Measurements from ENCODE around the gene PLA2G4E.
A peak's percentile ranks its signal among the peaks of the same experiment; 100 is the strongest.

Gene PLA2G4E

DNA sequence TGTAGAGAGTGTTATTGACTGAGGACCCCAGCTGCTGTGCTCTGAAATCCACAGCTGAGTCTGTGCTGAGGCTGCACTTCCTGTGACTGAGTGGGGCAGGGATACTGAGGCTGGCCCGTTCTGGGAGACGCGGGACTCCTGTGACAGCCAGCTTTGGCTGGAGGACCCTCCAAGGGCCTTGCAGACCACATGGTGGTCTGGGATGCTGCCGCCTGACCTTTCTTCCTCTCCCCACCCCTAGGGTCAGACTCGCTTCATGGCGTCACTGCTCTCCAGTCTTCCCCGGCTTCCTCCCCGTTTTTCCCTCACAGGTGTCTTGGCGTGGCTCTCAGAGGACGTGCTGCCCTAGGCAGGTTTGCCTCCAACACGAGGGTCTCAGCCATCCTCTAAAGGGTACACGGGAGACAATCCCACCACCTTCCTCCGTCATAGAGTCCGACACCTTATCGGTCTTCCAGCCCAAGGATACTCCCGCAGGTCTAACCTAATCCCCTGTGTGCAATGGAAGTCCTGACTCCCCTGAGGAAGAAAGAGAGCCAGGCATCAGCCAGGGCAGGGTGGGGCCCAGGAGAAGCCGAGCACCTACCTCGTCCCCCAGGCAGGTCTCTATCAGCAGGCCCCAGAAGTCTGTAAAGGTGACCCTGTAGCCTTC lies 28.6 kb downstream of the PLA2G4E start:
- DNase-seq: no peak

DNA sequence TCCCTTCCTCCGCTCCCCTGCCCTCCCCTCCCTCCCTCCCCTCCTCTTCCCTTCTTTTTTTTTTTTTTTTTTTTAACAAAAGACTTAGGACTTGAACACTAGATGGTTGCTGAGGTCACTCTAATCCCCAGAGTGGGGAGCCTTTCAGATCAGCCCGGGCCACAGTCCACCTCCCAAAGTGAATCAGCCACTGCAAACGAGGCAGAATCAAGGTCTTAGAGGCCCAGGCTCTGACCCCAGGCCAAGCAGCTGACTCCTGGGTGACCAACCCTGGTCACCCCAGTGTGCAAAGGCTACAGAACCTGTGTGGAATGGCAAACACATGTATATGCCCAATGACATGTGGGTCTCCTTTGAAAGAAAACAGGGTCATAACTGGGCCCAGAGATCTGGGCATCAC lies 30.2 kb downstream of the PLA2G4E start:
- DNase-seq: no peak

- no peak for DNase-seq
Observed at GRCh38 chr15:41990243-41990605, 30.6 kb downstream of the PLA2G4E start.

DNA sequence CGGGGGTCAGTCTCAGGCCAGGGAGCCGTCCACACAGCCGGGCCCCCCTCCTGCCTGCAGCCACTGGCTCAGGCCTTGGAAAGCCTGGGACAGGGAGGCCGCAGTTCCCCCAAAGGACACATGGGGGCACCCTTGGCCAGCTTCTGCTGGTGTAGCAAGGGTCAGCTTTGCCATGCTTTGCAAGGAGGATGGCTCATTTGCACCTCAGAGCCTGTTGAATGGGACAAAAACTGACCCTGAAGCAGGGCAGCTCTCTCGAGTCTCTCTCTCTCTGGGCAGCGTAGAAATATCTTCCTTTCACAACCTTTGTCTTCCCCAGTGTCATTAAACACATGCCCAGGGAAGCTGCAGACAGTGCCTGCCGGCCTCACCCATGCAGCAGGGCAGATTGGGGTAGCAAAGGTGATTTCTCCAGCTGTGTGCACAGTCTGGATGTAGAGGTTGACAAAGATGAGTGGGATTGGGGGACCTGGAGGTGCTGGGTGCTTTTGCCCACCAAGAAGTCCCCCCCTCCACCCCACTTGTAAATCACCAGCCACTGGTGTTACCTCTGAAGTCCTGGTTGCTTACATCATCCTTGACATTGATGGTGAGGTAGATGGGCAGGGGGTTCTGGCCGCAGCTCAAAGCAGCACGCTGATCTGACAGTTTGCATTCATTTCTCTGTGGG lies 31.1 kb downstream of the PLA2G4E start:
- DNase-seq: peak; percentile 17

DNA sequence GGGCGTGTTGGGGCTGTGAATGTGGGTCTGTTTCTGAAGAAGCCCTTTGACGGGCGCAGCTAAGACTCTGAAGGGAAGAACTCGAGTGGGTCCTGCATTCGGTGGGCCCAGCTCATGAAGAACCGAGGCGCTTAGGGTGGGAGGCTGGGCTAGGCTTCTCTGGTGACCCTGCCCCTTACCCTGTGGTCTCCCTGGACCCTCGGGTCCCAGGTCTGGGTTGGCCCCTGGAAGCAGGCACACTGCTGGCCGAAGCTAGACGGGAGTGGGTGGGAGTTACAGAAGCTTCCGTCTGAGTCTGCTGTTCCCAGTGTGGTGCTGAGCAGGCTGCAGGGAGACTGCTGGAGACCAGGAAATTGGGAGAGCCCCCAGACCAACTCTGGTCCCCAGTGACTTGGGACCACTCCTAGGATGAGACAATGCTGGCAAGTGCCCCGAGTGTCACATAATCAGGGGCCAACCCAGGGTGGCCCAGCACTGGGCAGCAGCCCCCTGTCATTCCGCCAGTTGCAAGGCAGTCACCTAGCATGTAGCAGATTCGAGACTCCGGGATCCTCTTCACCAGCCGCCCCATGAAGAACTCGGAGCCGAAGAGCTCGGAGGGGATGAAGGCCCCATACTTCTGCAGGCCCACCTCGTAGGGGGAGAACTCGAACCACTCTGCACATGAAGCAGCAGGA lies 31.8 kb downstream of the PLA2G4E start:
- no peak for DNase-seq

DNA sequence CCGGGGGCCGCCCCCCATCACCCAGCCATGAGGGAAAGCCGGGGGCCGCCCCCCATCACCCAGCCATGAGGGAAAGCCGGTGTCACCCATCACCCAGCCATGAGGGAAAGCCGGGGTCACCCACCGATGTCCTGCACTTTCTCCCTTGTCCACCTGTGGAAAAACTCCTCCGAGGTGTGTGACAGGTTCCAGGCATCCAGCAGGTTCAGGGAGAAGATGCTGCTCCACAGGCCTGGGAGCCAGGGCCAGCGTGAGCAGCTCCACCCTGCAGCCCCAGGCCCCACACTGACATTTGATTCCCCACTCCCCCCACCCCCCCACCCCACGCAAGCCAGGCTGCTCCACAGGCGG lies 32.9 kb downstream of the PLA2G4E start:
- no peak for DNase-seq

DNA sequence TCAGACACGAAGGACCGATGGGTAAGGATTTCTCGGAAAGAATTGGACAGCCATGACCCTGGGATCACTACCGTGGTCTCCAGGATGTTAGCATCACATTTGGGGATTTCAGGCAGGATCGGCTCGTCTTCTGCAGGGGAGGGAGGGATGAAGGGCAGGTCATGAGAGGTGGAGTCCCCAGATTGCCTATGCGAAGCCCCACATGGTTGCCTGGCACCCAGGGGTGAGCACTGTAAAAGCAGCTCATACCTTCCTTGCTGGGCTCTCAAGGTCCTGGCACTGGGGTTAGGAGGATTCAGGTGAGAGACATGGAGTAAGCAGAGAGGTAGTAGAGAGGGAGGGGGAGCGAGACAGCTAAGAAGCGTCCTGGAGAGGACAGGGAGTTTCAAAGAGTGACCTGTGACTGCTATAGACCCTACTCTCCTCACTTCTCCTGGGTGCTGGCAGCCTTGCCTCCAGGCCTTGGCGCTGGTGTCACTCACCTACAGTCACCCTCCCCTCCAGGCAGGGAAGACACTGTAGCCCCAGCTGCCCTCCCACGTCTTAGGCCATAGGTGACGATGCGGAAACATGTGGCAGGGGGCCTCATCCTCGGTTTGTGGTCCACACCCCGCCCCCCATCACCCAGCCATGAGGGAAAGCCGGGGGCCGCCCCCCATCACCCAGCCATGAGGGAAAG lies 33.5 kb downstream of the PLA2G4E start:
- DNase-seq: no peak

DNA sequence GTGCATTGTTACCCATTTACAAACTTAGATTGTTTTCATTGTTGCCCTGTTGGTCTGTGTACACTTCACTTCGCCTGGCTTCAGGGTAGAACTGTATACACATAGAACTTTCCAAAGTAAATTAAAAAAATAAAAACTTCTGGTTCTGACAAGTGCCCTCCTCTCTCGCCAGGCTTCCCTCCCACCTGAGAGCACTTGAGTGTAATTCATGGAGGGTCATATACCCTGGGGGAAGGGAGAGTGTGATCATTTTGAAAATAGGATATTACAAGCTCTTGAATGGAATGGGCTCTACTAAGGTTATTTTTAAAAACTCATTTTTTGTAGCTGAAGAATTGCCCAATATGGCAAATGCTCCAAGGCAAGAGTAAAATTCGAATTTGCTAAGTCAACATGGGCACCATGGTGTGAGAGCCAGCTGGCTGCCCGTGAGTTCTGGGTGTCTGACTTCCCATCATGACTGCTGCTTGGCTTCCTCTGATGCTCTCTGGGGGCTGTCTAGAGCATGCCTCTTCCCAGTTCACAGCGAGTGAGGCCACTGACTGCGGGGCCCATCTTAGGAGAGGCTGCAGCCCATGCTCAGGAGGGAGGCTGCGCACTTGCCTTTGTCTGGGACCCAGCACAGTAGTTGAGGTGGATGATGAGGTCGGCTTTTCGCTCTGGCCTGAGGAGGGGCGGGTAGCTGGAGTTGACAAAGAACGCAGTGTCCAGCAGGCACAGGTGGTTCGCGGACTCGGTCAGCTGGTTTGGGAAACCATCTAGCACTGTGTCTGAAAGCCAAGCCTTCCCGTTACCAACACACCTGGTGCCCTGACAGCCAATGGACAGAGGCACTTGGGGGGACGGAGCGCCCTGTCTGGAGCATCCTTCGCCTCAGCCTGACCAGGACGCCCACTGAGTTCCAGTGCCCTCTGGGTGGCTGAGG lies 35.3 kb downstream of the PLA2G4E start:
- DNase-seq: no peak

GRCh38 chr15:41984622-41985021 lies 36.2 kb downstream of the PLA2G4E start:
- no peak for DNase-seq

- DNase-seq: no peak
Observed at GRCh38 chr15:41983621-41984571, 36.9 kb downstream of the PLA2G4E start.

DNA sequence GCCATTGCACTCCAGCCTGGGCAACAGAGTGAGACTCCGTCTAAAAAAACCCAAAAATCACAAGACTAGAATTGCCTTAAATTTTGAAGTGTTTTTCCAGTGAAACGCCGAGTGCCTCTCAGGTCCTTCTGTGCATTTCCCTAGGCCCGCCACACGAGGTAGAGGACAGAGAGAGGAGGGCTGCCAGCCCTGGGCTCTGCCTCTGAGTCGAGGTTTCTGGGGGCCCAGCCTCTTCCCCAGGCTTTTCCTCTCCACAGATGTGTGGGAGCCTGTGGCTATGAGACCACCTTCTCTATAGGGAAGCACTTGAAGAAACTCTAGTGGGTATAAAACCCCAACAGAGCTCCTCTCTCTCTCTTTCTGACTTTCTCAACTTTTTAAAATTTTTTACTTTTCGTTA lies 37.6 kb downstream of the PLA2G4E start:
- no peak for DNase-seq

DNA sequence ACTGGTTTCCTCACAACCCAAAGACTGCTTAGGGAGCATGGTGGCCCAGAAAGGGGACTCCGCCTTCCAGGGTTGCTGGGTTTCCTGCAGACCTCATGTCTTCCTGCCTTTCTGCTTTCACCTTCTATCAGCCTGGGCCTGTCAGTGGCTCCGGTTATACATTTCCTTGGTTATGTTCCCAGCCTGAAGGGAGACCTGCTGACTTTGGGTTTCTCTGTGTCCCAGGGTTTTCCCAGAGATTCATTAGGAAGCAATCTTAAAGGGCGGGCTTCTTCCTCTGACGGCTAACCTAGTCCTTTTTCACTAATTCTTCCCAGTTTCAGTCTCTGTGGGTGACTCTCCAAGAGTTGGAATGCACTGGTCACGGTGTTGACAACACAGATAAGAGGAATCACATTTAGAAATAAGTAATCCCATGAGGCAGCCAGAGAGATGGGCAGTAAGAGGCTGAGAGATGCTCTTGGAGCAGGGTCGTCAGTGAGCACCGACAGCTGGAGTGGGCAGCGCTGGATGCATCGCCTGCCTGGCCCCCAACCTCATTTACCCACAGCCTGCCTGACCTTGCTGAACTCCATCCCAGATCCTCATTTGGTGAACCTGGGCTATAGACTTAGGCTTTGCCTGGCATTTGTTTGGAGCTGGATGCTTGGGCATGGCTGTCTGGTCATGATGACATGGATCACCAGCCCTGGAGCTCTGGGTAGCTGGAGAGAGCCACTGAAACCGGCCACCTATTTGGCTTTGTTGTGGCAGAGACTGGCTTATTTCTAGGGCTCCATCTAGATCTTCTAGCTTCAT lies 38.5 kb downstream of the PLA2G4E start:
- no peak for DNase-seq

DNA sequence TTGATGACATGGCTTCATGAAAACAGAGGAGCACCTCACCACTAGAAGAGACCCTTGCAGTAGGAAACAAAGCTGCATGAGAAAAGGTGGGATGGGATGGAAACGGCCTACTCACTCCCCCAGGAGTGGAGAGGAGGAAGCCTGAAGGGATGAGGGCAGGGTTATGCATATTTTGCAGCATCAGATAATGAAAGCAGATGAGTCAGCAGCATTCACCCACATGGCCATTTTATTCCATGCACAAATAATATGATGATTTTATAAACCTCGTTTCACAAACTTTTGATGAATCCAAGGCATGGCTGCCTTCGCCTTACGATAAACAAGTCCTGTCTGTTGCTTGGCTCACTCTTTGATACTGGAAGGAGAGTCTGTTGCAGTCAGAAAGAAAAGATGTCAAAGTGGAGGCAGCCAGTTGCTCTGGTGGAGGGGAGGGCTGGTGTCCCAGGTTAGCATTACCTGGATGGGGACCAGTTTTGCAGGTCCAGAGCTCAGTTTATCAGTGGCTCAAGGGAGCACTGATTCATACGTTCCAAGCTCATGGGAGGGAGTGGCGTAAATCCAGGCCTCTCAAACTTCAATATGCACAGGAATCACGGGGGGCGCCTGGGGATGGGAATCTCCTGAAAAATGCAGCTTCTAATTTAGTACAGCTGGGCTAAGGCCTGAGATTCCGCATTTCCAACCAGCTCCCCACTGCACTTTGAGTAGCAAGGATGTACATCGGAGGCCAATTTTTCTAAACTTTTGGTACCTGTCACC lies 39.3 kb downstream of the PLA2G4E start:
- DNase-seq: no peak

GRCh38 chr15:41980654-41981323 lies 40.1 kb downstream of the PLA2G4E start:
- no peak for DNase-seq

GRCh38 chr15:41979493-41980266 lies 41.2 kb downstream of the PLA2G4E start:
- DNase-seq: no peak

GRCh38 chr15:41978534-41978933 lies 42.3 kb downstream of the PLA2G4E start:
- no peak for DNase-seq

DNA sequence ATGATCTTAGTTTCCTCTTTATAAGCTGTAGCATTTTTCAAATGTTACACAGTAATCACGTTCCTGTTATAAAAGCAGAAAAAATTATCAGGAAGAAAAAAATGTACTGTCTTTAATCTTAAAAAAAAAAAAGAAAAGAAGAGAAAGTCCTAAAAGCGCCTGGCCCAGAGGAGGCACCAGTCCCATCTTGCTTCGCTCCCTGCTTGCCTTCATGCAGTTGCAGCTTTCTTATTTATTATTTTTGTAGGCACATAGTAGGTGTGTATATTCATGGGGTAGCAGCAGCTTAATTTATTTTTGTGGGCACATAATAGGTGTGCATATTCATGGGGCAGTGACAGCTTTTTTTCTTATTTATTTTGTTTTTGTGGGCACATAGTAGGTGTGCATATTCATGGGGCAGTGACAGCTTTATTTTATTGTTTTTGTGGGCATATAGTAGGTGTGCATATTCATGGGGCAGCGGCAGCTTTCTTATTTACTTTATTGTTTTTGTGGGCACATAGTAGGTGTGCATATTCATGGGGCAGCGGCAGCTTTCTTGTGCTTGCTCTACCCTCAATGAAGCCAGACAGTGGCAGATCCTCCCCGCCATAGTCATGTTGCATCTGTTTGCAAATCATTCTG lies 43.0 kb downstream of the PLA2G4E start:
- no peak for DNase-seq

GRCh38 chr15:41975669-41976068 lies 45.2 kb downstream of the PLA2G4E start:
- DNase-seq: no peak
